Loucy (cell line): ENCODE data around the gene SKOR1.
A peak's percentile ranks its signal among the peaks of the same experiment; 100 is the strongest.

ENCODE experiments used
- H2AFZ ChIP-seq: fragments of 200-600 bp; sonication (generic); 2 replicates; pipeline ENCODE4 v1.6.0; 2016; ENCODE audit warnings: antibody characterized with exemption, mild to moderate bottlenecking, low read length, moderate library complexity
- H3F3A ChIP-seq: fragments of 200-600 bp; 2 replicates; pipeline ENCODE4 v1.6.0; 2016; ENCODE audit warnings: antibody characterized with exemption, low read depth, mild to moderate bottlenecking
- H3K27me3 ChIP-seq: fragments of 200-600 bp; sonication (generic); 2 replicates; pipeline ENCODE4 v1.6.1; 2014; ENCODE audit warnings: low read length, mild to moderate bottlenecking; ENCODE audit not compliant: insufficient read depth, poor library complexity, severe bottlenecking
- H3K36me3 ChIP-seq: fragments of 200-600 bp; sonication (generic); 2 replicates; pipeline ENCODE4 v1.6.1; 2016; ENCODE audit warnings: low read length; ENCODE audit not compliant: insufficient read depth
- H3K4me1 ChIP-seq: fragments of 200-600 bp; sonication (generic); 2 replicates; pipeline ENCODE4 v1.5.1; 2014; ENCODE audit warnings: low read length, mild to moderate bottlenecking; ENCODE audit not compliant: insufficient read depth, poor library complexity, severe bottlenecking
- H3K4me2 ChIP-seq: fragments of 200-600 bp; sonication (generic); 2 replicates; pipeline ENCODE4 v1.6.0; 2014; ENCODE audit warnings: antibody characterized with exemption, low read length, low read depth, mild to moderate bottlenecking; ENCODE audit not compliant: poor library complexity, severe bottlenecking
- H3K4me3 ChIP-seq: fragments of 200-600 bp; sonication (generic); 2 replicates; pipeline ENCODE4 v1.5.1; 2014; ENCODE audit warnings: low read length, mild to moderate bottlenecking, mixed read lengths; ENCODE audit not compliant: poor library complexity, severe bottlenecking
- H3K79me2 ChIP-seq: fragments of 200-600 bp; sonication (generic); 2 replicates; pipeline ENCODE4 v1.6.1; 2014; ENCODE audit warnings: low read length; ENCODE audit not compliant: insufficient read depth
- H3K9ac ChIP-seq: fragments of 200-600 bp; sonication (generic); 2 replicates; pipeline ENCODE4 v1.6.0; 2014; ENCODE audit warnings: mild to moderate bottlenecking, low read depth, low read length, moderate library complexity; ENCODE audit not compliant: poor library complexity, severe bottlenecking
- H3K9me2 ChIP-seq: fragments of 200-600 bp; sonication (generic); replicated peaks from 2 replicates; pipeline ENCODE4 v1.6.1; 2016; ENCODE audit warnings: low read depth, low read length, mixed read lengths
- H3K9me3 ChIP-seq: fragments of 200-600 bp; sonication (generic); 2 replicates; pipeline ENCODE4 v1.6.1; 2014; ENCODE audit warnings: mild to moderate bottlenecking, antibody characterized with exemption, low read length, low read depth; ENCODE audit not compliant: insufficient read depth
- H4K20me1 ChIP-seq: fragments of 200-600 bp; sonication (generic); 2 replicates; pipeline ENCODE4 v1.6.0; 2014; ENCODE audit warnings: antibody characterized with exemption, low read length, mild to moderate bottlenecking; ENCODE audit not compliant: insufficient read depth, poor library complexity, severe bottlenecking
- EZH2phosphoT487 ChIP-seq: fragments of 200-600 bp; IDR thresholded peaks from 2 replicates; pipeline ENCODE4 v1.6.1; 2018; ENCODE audit warnings: antibody characterized with exemption, mild to moderate bottlenecking, moderate library complexity, borderline replicate concordance
- TF ChIP-seq, protein P1 (sequence below): fragments of 200-600 bp; sonication (generic); conservative IDR thresholded peaks from 2 replicates; pipeline ENCODE4 v1.5.1; 2014; ENCODE audit warnings: mild to moderate bottlenecking, antibody characterized with exemption, low read length

Gene SKOR1

DNA sequence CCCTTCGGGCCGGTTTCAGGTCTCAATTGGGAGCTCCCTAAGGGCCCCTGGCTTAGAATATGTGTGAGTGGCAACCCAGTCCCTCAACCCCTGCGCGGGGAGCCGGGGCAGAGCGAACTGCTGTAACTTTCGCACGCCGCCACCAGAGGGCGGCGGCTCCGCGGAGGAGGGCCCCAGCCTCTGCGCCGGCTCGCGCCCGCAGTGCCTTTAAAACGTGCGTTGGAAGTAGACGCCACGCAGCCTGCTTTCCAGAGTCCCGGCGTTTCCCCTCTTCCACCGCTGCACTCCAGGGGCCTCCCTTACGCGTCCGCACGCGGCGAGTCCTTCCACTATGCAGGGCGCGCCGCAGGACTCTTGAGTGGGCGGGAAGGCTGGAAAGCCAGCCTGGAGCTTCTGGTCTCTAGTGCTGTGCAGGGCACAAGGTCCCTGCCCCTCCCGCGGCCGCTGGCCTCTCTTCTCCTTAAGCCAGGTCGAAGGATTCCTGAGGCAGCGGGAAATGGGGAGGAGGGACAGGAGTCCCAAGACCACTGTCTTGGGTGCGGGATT is 38.2 kb downstream of the SKOR1 start:
- TF ChIP-seq, protein P1, sequence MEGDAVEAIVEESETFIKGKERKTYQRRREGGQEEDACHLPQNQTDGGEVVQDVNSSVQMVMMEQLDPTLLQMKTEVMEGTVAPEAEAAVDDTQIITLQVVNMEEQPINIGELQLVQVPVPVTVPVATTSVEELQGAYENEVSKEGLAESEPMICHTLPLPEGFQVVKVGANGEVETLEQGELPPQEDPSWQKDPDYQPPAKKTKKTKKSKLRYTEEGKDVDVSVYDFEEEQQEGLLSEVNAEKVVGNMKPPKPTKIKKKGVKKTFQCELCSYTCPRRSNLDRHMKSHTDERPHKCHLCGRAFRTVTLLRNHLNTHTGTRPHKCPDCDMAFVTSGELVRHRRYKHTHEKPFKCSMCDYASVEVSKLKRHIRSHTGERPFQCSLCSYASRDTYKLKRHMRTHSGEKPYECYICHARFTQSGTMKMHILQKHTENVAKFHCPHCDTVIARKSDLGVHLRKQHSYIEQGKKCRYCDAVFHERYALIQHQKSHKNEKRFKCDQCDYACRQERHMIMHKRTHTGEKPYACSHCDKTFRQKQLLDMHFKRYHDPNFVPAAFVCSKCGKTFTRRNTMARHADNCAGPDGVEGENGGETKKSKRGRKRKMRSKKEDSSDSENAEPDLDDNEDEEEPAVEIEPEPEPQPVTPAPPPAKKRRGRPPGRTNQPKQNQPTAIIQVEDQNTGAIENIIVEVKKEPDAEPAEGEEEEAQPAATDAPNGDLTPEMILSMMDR: peak; percentile 86
- no peak for TF ChIP-seq EZH2phosphoT487
- Histone ChIP-seq H3F3A (no peaks in the 10 kb centered on the region), H3K9me2 (no peaks in the 10 kb centered on the region), H3K4me2 (peak overlapping the region; percentile 74), H3K9ac (peak overlapping the region; percentile 33), H3K9me3 (no peaks in the 10 kb centered on the region), H3K79me2 (no peaks in the 10 kb centered on the region), H3K27me3 (no peaks in the 10 kb centered on the region), H3K36me3 (no peaks in the 10 kb centered on the region), H3K4me1 (peaks cover 8% of the 10 kb centered on the region), H4K20me1 (no peaks in the 10 kb centered on the region), H2AFZ (peak overlapping the region; percentile 96), H3K4me3 (peak overlapping the region; percentile 68)

DNA sequence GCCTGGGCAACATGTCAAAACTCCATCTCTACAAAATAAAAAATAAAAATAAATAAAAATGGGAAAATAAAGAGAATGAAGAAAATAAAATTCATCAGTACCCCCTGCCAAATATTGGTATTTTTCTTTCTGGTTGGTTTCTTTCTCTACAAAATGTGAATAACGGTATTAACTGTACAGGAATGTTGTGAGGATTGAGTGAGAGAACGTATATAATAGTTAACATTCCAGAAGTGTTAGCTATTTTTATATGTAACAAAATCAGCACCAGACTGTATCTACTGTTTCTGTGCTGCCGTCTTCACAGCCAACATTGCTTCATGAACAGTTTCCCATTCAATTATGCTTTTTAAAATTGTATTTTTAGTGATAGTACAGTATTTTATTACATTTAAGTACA is 40.0 kb downstream of the SKOR1 start:
- no peaks in the 10 kb centered on the region for H3K9me2 ChIP-seq
- no peak overlapping the region for H3K4me3 ChIP-seq
- H3K9me3 ChIP-seq: peaks cover 4% of the 10 kb centered on the region; the same call in 1 of the 2 replicates
- no peaks in the 10 kb centered on the region for H3F3A ChIP-seq
- no peak overlapping the region for H3K4me2 ChIP-seq
- H2AFZ ChIP-seq: no peak overlapping the region
- H3K36me3 ChIP-seq: no peaks in the 10 kb centered on the region
- TF ChIP-seq EZH2phosphoT487: no peak
- no peak overlapping the region for H3K9ac ChIP-seq
- H3K27me3 ChIP-seq: no peaks in the 10 kb centered on the region
- no peaks in the 10 kb centered on the region for H3K79me2 ChIP-seq
- no peaks in the 10 kb centered on the region for H4K20me1 ChIP-seq
- H3K4me1 ChIP-seq: peaks cover 8% of the 10 kb centered on the region

DNA sequence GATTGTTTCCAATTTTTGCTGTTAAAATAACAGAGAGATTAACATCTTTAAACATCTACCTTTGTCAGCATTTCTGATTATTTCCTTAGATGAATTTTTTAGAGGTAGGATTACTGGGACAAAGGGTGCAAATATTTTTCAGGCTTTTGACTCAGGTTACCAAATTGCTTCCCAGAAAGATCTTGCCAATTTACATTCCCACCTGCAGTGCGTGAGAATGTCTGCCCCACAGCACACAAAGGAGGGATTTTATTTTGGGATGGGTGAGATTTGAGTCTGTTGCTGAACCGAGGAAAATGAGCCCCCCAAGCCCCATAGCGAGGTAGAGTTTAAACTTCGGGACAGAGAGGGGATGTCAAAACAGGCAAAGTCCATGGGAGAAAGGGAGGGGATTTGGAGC is 40.5 kb downstream of the SKOR1 start:
- Histone ChIP-seq H2AFZ (no peak overlapping the region), H3K36me3 (no peaks in the 10 kb centered on the region), H3K4me3 (no peak overlapping the region), H3K4me1 (peaks cover 8% of the 10 kb centered on the region), H3K79me2 (no peaks in the 10 kb centered on the region), H4K20me1 (no peaks in the 10 kb centered on the region), H3F3A (no peaks in the 10 kb centered on the region), H3K9me3 (peaks cover 4% of the 10 kb centered on the region; the same call in 1 of the 2 replicates), H3K9ac (no peak overlapping the region), H3K9me2 (no peaks in the 10 kb centered on the region), H3K27me3 (no peaks in the 10 kb centered on the region), H3K4me2 (no peak overlapping the region)
- no peak for TF ChIP-seq EZH2phosphoT487
- TF ChIP-seq, protein P1: no peak

DNA sequence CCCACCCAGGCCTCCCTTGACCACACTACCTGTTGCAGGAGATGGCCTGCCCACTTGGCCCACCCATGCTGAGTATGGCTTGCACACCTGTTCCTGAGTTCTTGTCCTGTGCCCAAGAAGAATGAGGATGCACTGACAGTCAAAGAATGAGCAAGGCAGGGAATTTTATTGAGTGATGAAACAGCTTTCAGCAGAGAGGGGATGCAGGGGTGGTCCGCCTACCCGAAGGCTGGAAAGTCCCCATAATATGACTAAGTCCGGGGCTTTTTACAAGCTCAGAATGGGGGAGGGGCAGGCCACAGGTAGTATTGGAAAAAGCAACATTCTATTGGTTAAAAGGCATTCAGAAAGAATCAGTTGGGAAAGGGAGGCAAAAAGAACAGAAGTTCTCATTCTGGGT is 44.4 kb downstream of the SKOR1 start:
- H3K9me3 ChIP-seq: peaks cover 7% of the 10 kb centered on the region; the same call in 1 of the 2 replicates
- no peaks in the 10 kb centered on the region for H3K36me3 ChIP-seq
- no peaks in the 10 kb centered on the region for H4K20me1 ChIP-seq
- H3K4me1 ChIP-seq: no peaks in the 10 kb centered on the region
- H3K4me2 ChIP-seq: no peak overlapping the region
- H2AFZ ChIP-seq: no peak overlapping the region
- H3K4me3 ChIP-seq: no peak overlapping the region
- H3K27me3 ChIP-seq: peaks cover 9% of the 10 kb centered on the region
- no peak for TF ChIP-seq EZH2phosphoT487
- TF ChIP-seq, protein P1: no peak
- H3K79me2 ChIP-seq: no peaks in the 10 kb centered on the region
- H3K9ac ChIP-seq: no peak overlapping the region
- H3K9me2 ChIP-seq: no peaks in the 10 kb centered on the region
- H3F3A ChIP-seq: no peaks in the 10 kb centered on the region
